ENCODE results near the gene SHC4.
"Not testable (repeated sequence)": the region's sequence is repeated elsewhere in the genome, so short reads cannot be mapped to it uniquely, and the experiment has no call there.

SHC4 gene

GRCh38 chr15:48916721-48917120 lies 47.0 kb downstream of the SHC4 start:
- DNase-seq, result no peak

GRCh38 chr15:48915861-48916260 lies 47.9 kb downstream of the SHC4 start:
- no peak for DNase-seq

GRCh38 chr15:48914717-48915116 lies 49.0 kb downstream of the SHC4 start:
- DNase-seq, result no peak

- no peak for DNase-seq
These were observed 50.6 kb downstream of the SHC4 start for GRCh38 chr15:48913141-48913540.

GRCh38 chr15:48910554-48910953 lies 53.2 kb downstream of the SHC4 start:
- not testable (repeated sequence) for DNase-seq

- DNase-seq, result not testable (repeated sequence)
These were observed 54.4 kb downstream of the SHC4 start for GRCh38 chr15:48909313-48909712.

GRCh38 chr15:48905847-48906246 lies 57.9 kb downstream of the SHC4 start:
- DNase-seq, result no peak

GRCh38 chr15:48905216-48905615 lies 58.5 kb downstream of the SHC4 start:
- DNase-seq, result no peak

- no peak for DNase-seq
These were observed 59.0 kb downstream of the SHC4 start for GRCh38 chr15:48904758-48905157.

GRCh38 chr15:48899793-48900192 lies 63.9 kb downstream of the SHC4 start:
- no peak for DNase-seq

GRCh38 chr15:48898446-48898845 lies 65.3 kb downstream of the SHC4 start:
- DNase-seq, result no peak

GRCh38 chr15:48898032-48898431 lies 65.7 kb downstream of the SHC4 start:
- DNase-seq, result no peak

- no peak for DNase-seq
These were observed 66.6 kb downstream of the SHC4 start for GRCh38 chr15:48896869-48897814.

- DNase-seq, result no peak
These were observed 70.4 kb downstream of the SHC4 start for GRCh38 chr15:48893311-48893710.

GRCh38 chr15:48891232-48891765 lies 72.4 kb downstream of the SHC4 start:
- no peak for DNase-seq

- no peak for DNase-seq
These were observed 73.2 kb downstream of the SHC4 start for GRCh38 chr15:48890375-48890972.

- no peak for DNase-seq
These were observed 73.8 kb downstream of the SHC4 start for GRCh38 chr15:48889925-48890324.

GRCh38 chr15:48888836-48889235 lies 74.9 kb downstream of the SHC4 start:
- no peak for DNase-seq

- peak; percentile 67 for DNase-seq
These were observed 75.5 kb downstream of the SHC4 start for GRCh38 chr15:48888191-48888590.

- no peak for DNase-seq
These were observed 76.6 kb downstream of the SHC4 start for GRCh38 chr15:48887144-48887543.

- no peak for DNase-seq
These were observed 80.0 kb downstream of the SHC4 start for GRCh38 chr15:48883699-48884098.

- DNase-seq, result no peak
These were observed 83.6 kb downstream of the SHC4 start for GRCh38 chr15:48880070-48880634.
